HCT116 (cell line): ENCODE results near the gene COTL1. TPM values are rescaled to one million over a fixed set of nuclear protein-coding genes. Genes with fewer than 3 reads are reported as not detected.

ENCODE experiments used
- ATAC-seq: fragments of 200-7000 bp; cut with Tn5 transposase; 2 replicates; pipeline ENCODE4 v1.9.1; 2020; ENCODE audit warnings: mild to moderate bottlenecking, moderate library complexity
- BruUV-seq: library from RNA; stranded (reverse); fragments of 400-500 nt; replicated peaks from 2 replicates; lab custom pipeline; 2021; lab: Mats Ljungman, UMichigan
- CTCF ChIA-PET: fragments of 300-600 bp; sonication (Branson Sonifier 250); formaldehyde crosslinking; loops from one replicate; lab custom pipeline; 2021; ENCODE audit warnings: antibody characterized with exemption; lab: Charles Lee
- POLR2A ChIA-PET: fragments of 300-600, 350-600 bp; sonication (Branson Sonifier 250); formaldehyde crosslinking; loops from one replicate; lab custom pipeline; 2021; ENCODE audit warnings: antibody characterized with exemption; lab: Charles Lee
- RAD21 ChIA-PET, 2 experiments: fragments of 300-600 bp; sonication (Branson Sonifier 250); formaldehyde crosslinking; loops; one replicate each; lab custom pipeline; 2023; ENCODE audit warnings: low total read pairs in 2 of 2; ENCODE audit not compliant: uncharacterized antibody in 2 of 2, unreplicated experiment in 2 of 2, low non-redundant PET in 1 of 2; lab: Charles Lee
- DNase-seq: peaks from one replicate; pipeline ENCODE4 v3.0.0-alpha.2; 2010; ENCODE audit warnings: low read depth, low spot score
- H2AFZ ChIP-seq: fragments of 200-600 bp; shearing (Covaris generic), sonication (generic); 2 replicates; pipeline ENCODE4 v1.6.1; 2017; ENCODE audit warnings: low read depth, mixed run types, mixed read lengths, antibody characterized with exemption, low read length; ENCODE audit not compliant: poor library complexity, severe bottlenecking
- H3K27ac ChIP-seq: 2 replicates; pipeline ENCODE4 v1.5.1; 2012; ENCODE audit warnings: low read depth, low read length
- H3K27me3 ChIP-seq: fragments of 200-600 bp; sonication (generic); 2 replicates; pipeline ENCODE4 v1.6.1; 2016; ENCODE audit warnings: mixed run types, low read length, mixed read lengths; ENCODE audit not compliant: insufficient read depth
- H3K36me3 ChIP-seq, 2 experiments: fragments of 200-500 bp in 1 of 2; fragments of 200-600 bp in 1 of 2; sonication (Bioruptor generic) in 1 of 2; sonication (generic) in 1 of 2; 2 replicates each; pipeline versions ENCODE4 v1.5.1 to v1.6.1; 2014 to 2016; ENCODE audit warnings: low read length in 2 of 2, inconsistent platforms in 1 of 2, mixed read lengths in 1 of 2, mixed run types in 1 of 2; ENCODE audit not compliant: insufficient read depth in 2 of 2, control insufficient read depth in 1 of 2
- H3K4me1 ChIP-seq, 2 experiments: fragments of 200-600 bp in 1 of 2; sonication (generic) in 1 of 2; 2 replicates each; pipeline versions ENCODE4 v1.5.1 to v1.6.1; 2012 to 2017; ENCODE audit warnings: low read length in 2 of 2, inconsistent platforms in 1 of 2, mild to moderate bottlenecking in 1 of 2, mixed read lengths in 1 of 2, mixed run types in 1 of 2, moderate library complexity in 1 of 2; ENCODE audit not compliant: insufficient read depth in 2 of 2, control insufficient read depth in 1 of 2
- H3K4me2 ChIP-seq: fragments of 200-600 bp; sonication (generic); 2 replicates; pipeline ENCODE4 v1.6.1; 2017; ENCODE audit warnings: mixed run types, low read length, mixed read lengths
- H3K4me3 ChIP-seq, 2 experiments: fragments of 200-600 bp in 1 of 2; sonication (generic) in 1 of 2; replicated peaks in 1 of 2; 2 replicates each; pipeline ENCODE4 v1.5.1; 2011 to 2016; ENCODE audit warnings: low read length in 2 of 2, control low read depth in 1 of 2, low read depth in 1 of 2, mild to moderate bottlenecking in 1 of 2, mixed read lengths in 1 of 2, mixed run types in 1 of 2
- H3K79me2 ChIP-seq: fragments of 200-600 bp; sonication (generic); 2 replicates; pipeline ENCODE4 v1.6.1; 2017; ENCODE audit warnings: mild to moderate bottlenecking, mixed run types, low read length, moderate library complexity, mixed read lengths; ENCODE audit not compliant: insufficient read depth
- H3K9ac ChIP-seq: fragments of 200-600 bp; sonication (generic); 2 replicates; pipeline ENCODE4 v1.6.1; 2016; ENCODE audit warnings: low read length, mixed read lengths
- H3K9me2 ChIP-seq: fragments of 200-600 bp; sonication (generic), shearing (Covaris generic); 2 replicates; pipeline ENCODE4 v1.6.1; 2017; ENCODE audit warnings: mixed run types, mild to moderate bottlenecking, moderate library complexity; ENCODE audit not compliant: insufficient read depth
- H3K9me3 ChIP-seq, 2 experiments: fragments of 200-500 bp in 1 of 2; fragments of 200-600 bp in 1 of 2; sonication (Bioruptor generic) in 1 of 2; sonication (generic) in 1 of 2; 2 replicates each; pipeline ENCODE4 v1.6.1; 2014 to 2017; ENCODE audit warnings: low read length in 2 of 2, mixed read lengths in 2 of 2, inconsistent platforms in 1 of 2, low read depth in 1 of 2, mild to moderate bottlenecking in 1 of 2, mixed run types in 1 of 2, moderate library complexity in 1 of 2; ENCODE audit not compliant: control insufficient read depth in 1 of 2, insufficient read depth in 1 of 2
- H4K20me1 ChIP-seq: fragments of 200-600 bp; sonication (generic), shearing (Covaris generic); 2 replicates; pipeline ENCODE4 v1.6.1; 2017; ENCODE audit warnings: mixed run types, mild to moderate bottlenecking, moderate library complexity; ENCODE audit not compliant: insufficient read depth
- CBX3 ChIP-seq: IDR thresholded peaks from 2 replicates; pipeline ENCODE4 v1.6.1; 2012; ENCODE audit warnings: low read depth
- EGR1 ChIP-seq: IDR thresholded peaks from 2 replicates; pipeline ENCODE4 v1.6.1; 2012; ENCODE audit warnings: low read depth
- ELF1 ChIP-seq: IDR thresholded peaks from 2 replicates; pipeline ENCODE4 v1.6.1; 2012; ENCODE audit warnings: low read depth, borderline replicate concordance
- FOSL1 ChIP-seq: IDR thresholded peaks from 2 replicates; pipeline ENCODE4 v1.6.1; 2012; ENCODE audit warnings: low read depth
- JUND ChIP-seq: IDR thresholded peaks from 2 replicates; pipeline ENCODE4 v1.6.1; 2012
- POLR2A ChIP-seq: IDR thresholded peaks from 2 replicates; pipeline ENCODE4 v1.7.0; 2011; ENCODE audit warnings: borderline replicate concordance; ENCODE audit not compliant: insufficient read depth, insufficient read length; ENCODE audit errors: extremely low read depth
- POLR2AphosphoS5 ChIP-seq: IDR thresholded peaks from 2 replicates; pipeline ENCODE4 v1.6.1; 2011; ENCODE audit warnings: mild to moderate bottlenecking, low read depth, low read length, moderate library complexity
- SIN3A ChIP-seq: IDR thresholded peaks from 2 replicates; pipeline ENCODE4 v1.6.1; 2012; ENCODE audit warnings: low read depth
- SRF ChIP-seq: IDR thresholded peaks from 2 replicates; pipeline ENCODE4 v1.6.1; 2012; ENCODE audit warnings: low read depth
- TCF7L2 ChIP-seq: IDR thresholded peaks from 2 replicates; pipeline ENCODE4 v1.7.0; 2011; ENCODE audit warnings: borderline replicate concordance, inconsistent platforms; ENCODE audit not compliant: insufficient read depth, insufficient read length; ENCODE audit errors: extremely low read depth
- ZFX ChIP-seq: fragments of 450-650 bp; IDR thresholded peaks from 2 replicates; pipeline ENCODE4 v1.6.1; 2017
- ZNF274 ChIP-seq: fragments of 200-500 bp; sonication (Bioruptor generic); IDR thresholded peaks from 2 replicates; pipeline ENCODE4 v1.6.1; 2014; ENCODE audit warnings: mild to moderate bottlenecking, low read depth, low read length, inconsistent platforms
- intact Hi-C: fragments of 100-400 bp; cut with micrococcal nuclease; formaldehyde crosslinking; loops from 2 replicates; pipeline ENCODE4 v1.10.0; 2022
- total RNA-seq: library from RNA; stranded (reverse); gene quantifications from one replicate; pipeline ENCODE4 v1.2.1, GENCODE V29; 2021; ENCODE audit not compliant: unreplicated experiment
- TF ChIP-seq, protein P1 (sequence below), 3 experiments: fragments of 200-600 bp in 1 of 3; sonication (generic) in 1 of 3; IDR thresholded peaks in 2 of 3; conservative IDR thresholded peaks in 1 of 3; 2 replicates each; pipeline ENCODE4 v1.5.1; 2012 to 2017; ENCODE audit warnings: low read depth in 2 of 3, low read length in 2 of 3, antibody characterized with exemption in 1 of 3, borderline replicate concordance in 1 of 3, control low read depth in 1 of 3, mild to moderate bottlenecking in 1 of 3, mixed read lengths in 1 of 3, mixed run types in 1 of 3, moderate library complexity in 1 of 3; ENCODE audit not compliant: insufficient read depth in 1 of 3
- TF ChIP-seq, protein P2 (sequence below): IDR thresholded peaks from 2 replicates; pipeline ENCODE4 v1.6.1; 2012
- TF ChIP-seq, protein P3 (sequence below): IDR thresholded peaks from 2 replicates; pipeline ENCODE4 v1.6.1; 2012; ENCODE audit warnings: low read depth

COTL1 gene
- total RNA-seq, 1 experiment from 2014 or later, result 276 TPM

DNA sequence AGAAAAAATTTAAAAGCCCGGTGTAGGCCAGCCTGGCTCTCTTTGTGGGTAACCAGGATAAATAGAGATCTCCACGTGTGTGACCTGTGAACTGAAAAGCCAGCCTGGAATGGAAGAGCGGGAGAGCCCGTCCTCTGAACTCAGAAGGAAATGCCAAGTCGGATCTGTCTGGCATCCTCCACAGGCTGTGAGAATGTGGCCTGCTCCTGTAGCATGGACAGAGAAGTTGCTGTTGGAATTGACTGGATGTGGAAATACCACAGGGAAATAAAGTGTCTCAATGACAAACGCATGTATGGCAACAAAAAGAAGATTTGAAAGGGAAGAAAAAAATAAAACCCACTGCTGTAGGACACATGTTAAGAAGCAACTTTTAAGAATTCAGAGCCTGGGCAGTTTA, 37.1 kb upstream of the COTL1 start:
- Histone ChIP-seq H3K4me2 (no peak overlapping the region), H3K36me3 (peaks cover 32 to 36% of the 10 kb centered on the region in 2 experiments; a peak in 3 of 4 replicates), H3K4me3 (no peak overlapping the region), H3K4me1 (no peaks in the 10 kb centered on the region), H3K9ac (no peak overlapping the region), H3K9me3 (no peaks in the 10 kb centered on the region), H3K9me2 (no peaks in the 10 kb centered on the region), H3K27ac (no peak overlapping the region), H3K27me3 (no peaks in the 10 kb centered on the region), H4K20me1 (no peaks in the 10 kb centered on the region), H2AFZ (no peak overlapping the region), H3K79me2 (peaks cover 4% of the 10 kb centered on the region; the same call in 1 of the 2 replicates)
- DNase-seq, result no peak
- BruUV-seq, result no TSS peak
- RAD21 ChIA-PET, result no interaction called here
- ATAC-seq, result no peak
- TF ChIP-seq POLR2AphosphoS5 (no peak), CBX3 (no peak), EGR1 (no peak), ZNF274 (no peak), FOSL1 (no peak), TCF7L2 (no peak), SIN3A (no peak), ELF1 (no peak), ZFX (no peak), POLR2A (no peak), SRF (no peak), JUND (no peak)
- TF ChIP-seq, protein P1, sequence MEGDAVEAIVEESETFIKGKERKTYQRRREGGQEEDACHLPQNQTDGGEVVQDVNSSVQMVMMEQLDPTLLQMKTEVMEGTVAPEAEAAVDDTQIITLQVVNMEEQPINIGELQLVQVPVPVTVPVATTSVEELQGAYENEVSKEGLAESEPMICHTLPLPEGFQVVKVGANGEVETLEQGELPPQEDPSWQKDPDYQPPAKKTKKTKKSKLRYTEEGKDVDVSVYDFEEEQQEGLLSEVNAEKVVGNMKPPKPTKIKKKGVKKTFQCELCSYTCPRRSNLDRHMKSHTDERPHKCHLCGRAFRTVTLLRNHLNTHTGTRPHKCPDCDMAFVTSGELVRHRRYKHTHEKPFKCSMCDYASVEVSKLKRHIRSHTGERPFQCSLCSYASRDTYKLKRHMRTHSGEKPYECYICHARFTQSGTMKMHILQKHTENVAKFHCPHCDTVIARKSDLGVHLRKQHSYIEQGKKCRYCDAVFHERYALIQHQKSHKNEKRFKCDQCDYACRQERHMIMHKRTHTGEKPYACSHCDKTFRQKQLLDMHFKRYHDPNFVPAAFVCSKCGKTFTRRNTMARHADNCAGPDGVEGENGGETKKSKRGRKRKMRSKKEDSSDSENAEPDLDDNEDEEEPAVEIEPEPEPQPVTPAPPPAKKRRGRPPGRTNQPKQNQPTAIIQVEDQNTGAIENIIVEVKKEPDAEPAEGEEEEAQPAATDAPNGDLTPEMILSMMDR (IDR thresholded peaks at IDR 0.05 in 2 of 3, conservative IDR thresholded peaks at IDR 0.05 in 1 of 3; ENCODE audit: borderline replicate concordance in 1 of 3, insufficient read depth in 1 of 3, low read depth in 2 of 3, low read length in 2 of 3), result no peak
- TF ChIP-seq, protein P2, sequence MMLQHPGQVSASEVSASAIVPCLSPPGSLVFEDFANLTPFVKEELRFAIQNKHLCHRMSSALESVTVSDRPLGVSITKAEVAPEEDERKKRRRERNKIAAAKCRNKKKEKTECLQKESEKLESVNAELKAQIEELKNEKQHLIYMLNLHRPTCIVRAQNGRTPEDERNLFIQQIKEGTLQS, result no peak
- TF ChIP-seq, protein P3, sequence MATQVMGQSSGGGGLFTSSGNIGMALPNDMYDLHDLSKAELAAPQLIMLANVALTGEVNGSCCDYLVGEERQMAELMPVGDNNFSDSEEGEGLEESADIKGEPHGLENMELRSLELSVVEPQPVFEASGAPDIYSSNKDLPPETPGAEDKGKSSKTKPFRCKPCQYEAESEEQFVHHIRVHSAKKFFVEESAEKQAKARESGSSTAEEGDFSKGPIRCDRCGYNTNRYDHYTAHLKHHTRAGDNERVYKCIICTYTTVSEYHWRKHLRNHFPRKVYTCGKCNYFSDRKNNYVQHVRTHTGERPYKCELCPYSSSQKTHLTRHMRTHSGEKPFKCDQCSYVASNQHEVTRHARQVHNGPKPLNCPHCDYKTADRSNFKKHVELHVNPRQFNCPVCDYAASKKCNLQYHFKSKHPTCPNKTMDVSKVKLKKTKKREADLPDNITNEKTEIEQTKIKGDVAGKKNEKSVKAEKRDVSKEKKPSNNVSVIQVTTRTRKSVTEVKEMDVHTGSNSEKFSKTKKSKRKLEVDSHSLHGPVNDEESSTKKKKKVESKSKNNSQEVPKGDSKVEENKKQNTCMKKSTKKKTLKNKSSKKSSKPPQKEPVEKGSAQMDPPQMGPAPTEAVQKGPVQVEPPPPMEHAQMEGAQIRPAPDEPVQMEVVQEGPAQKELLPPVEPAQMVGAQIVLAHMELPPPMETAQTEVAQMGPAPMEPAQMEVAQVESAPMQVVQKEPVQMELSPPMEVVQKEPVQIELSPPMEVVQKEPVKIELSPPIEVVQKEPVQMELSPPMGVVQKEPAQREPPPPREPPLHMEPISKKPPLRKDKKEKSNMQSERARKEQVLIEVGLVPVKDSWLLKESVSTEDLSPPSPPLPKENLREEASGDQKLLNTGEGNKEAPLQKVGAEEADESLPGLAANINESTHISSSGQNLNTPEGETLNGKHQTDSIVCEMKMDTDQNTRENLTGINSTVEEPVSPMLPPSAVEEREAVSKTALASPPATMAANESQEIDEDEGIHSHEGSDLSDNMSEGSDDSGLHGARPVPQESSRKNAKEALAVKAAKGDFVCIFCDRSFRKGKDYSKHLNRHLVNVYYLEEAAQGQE, result no peak
- intact Hi-C loops, result no loop called here
- POLR2A ChIA-PET, result no interaction called here
- CTCF ChIA-PET, result no interaction called here
